Smooth muscle cell (in vitro differentiated cells): ENCODE results near the gene CWC22. TPM values are rescaled to one million over a fixed set of nuclear protein-coding genes. Genes with fewer than 3 reads are reported as not detected.

Source experiments
- DNase-seq: peaks from one replicate; lab custom pipeline; 2025; ENCODE audit not compliant: unreplicated experiment; lab: John Stamatoyannopoulos, UW
- H2AFZ ChIP-seq: fragments of 200-600 bp; sonication (generic); 2 replicates; pipeline ENCODE4 v1.6.0; 2016; ENCODE audit warnings: antibody characterized with exemption, low read depth, mild to moderate bottlenecking
- H3F3A ChIP-seq: fragments of 200-600 bp; sonication (generic); 2 replicates; pipeline ENCODE4 v1.6.0; 2017; ENCODE audit warnings: antibody characterized with exemption, low read depth
- H3K27ac ChIP-seq: fragments of 200-600 bp; sonication (generic); 2 replicates; pipeline ENCODE4 v1.5.1; 2016; ENCODE audit warnings: low read depth, mild to moderate bottlenecking
- H3K27me3 ChIP-seq: fragments of 200-600 bp; sonication (generic); 2 replicates; pipeline ENCODE4 v1.6.1; 2016; ENCODE audit warnings: low read depth, mild to moderate bottlenecking
- H3K36me3 ChIP-seq: fragments of 200-600 bp; sonication (generic); 2 replicates; pipeline ENCODE4 v1.5.1; 2016; ENCODE audit warnings: low read depth
- H3K4me1 ChIP-seq: fragments of 200-600 bp; sonication (generic); 2 replicates; pipeline ENCODE4 v1.5.1; 2016; ENCODE audit warnings: low read depth
- H3K4me2 ChIP-seq: fragments of 200-600 bp; sonication (generic); 2 replicates; pipeline ENCODE4 v1.6.0; 2016; ENCODE audit warnings: mild to moderate bottlenecking
- H3K4me3 ChIP-seq: fragments of 200-600 bp; sonication (generic); 2 replicates; pipeline ENCODE4 v1.5.1; 2016; ENCODE audit warnings: mild to moderate bottlenecking
- H3K79me2 ChIP-seq: fragments of 200-600 bp; sonication (generic); 2 replicates; pipeline ENCODE4 v1.6.0; 2016; ENCODE audit warnings: low read depth, mild to moderate bottlenecking
- H3K9ac ChIP-seq: fragments of 200-600 bp; sonication (generic); 2 replicates; pipeline ENCODE4 v1.6.0; 2016; ENCODE audit warnings: low read depth
- H3K9me3 ChIP-seq: fragments of 200-600 bp; sonication (generic); replicated peaks from 2 replicates; pipeline ENCODE4 v1.5.1; 2016; ENCODE audit warnings: low read depth
- H4K20me1 ChIP-seq: fragments of 200-600 bp; sonication (generic); 2 replicates; pipeline ENCODE4 v1.6.0; 2016; ENCODE audit warnings: low read depth
- WGBS: methylation state at CpG from one replicate; pipeline ENCODE4 v1.1.7; 2016; ENCODE audit warnings: low lambda C conversion rate; 5-methylcytosine and 5-hydroxymethylcytosine counted together
- polyA plus RNA-seq: library from polyadenylated mRNA; unstranded; fragments of >200 nt; fragmentation: Nextera tagmentation; extraction: Ambion mirVana; gene quantifications from 2 replicates; pipeline ENCODE4 v1.2.1, GENCODE V29; 2016
- total RNA-seq: library from RNA; depleted of rRNA; stranded (reverse); fragments of >200 nt; gene quantifications from 2 replicates; pipeline ENCODE4 v1.2.3, GENCODE V29; 2014
- TF ChIP-seq, protein P1 (sequence below): fragments of 200-600 bp; sonication (generic); IDR thresholded peaks from 2 replicates; pipeline ENCODE4 v1.5.1; 2017; ENCODE audit warnings: borderline replicate concordance, mild to moderate bottlenecking, antibody characterized with exemption; ENCODE audit not compliant: insufficient read depth, poor library complexity, severe bottlenecking

CWC22 gene
- total and polyA plus RNA-seq, 2 experiments from 2014 or later: 16.5 to 17.3 TPM

DNA sequence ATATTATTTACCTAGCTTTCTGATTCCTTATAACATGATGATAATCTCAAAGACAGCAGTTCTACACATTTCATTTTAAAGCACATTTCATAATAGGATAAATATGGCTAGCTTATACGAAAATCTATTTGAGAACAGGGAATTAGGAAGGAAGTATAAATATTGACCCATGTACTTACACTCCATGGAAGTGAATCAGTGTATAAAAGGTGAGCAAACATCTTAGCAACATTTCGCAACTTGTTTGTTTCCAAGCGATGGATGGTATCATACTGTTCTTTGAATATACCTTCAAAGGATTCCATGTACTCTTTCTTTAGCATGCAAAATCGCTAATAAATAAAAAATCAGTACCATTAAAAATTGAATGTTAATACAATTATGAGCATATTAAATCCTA lies 53.1 kb downstream of the CWC22 start:
- Histone ChIP-seq H3K27ac (no peak overlapping the region), H3K36me3 (peaks cover 34% of the 10 kb centered on the region), H3K9me3 (peaks cover 4% of the 10 kb centered on the region), H3K9ac (no peak overlapping the region), H3K79me2 (no peaks in the 10 kb centered on the region), H2AFZ (no peak overlapping the region), H3K4me1 (no peaks in the 10 kb centered on the region), H3K4me2 (no peak overlapping the region), H3K4me3 (no peak overlapping the region), H3F3A (no peaks in the 10 kb centered on the region), H4K20me1 (no peaks in the 10 kb centered on the region), H3K27me3 (no peaks in the 10 kb centered on the region)
- WGBS: 96% methylated on average over 4 of the region's 4 CpGs
- DNase-seq: no peak
- TF ChIP-seq, protein P1, sequence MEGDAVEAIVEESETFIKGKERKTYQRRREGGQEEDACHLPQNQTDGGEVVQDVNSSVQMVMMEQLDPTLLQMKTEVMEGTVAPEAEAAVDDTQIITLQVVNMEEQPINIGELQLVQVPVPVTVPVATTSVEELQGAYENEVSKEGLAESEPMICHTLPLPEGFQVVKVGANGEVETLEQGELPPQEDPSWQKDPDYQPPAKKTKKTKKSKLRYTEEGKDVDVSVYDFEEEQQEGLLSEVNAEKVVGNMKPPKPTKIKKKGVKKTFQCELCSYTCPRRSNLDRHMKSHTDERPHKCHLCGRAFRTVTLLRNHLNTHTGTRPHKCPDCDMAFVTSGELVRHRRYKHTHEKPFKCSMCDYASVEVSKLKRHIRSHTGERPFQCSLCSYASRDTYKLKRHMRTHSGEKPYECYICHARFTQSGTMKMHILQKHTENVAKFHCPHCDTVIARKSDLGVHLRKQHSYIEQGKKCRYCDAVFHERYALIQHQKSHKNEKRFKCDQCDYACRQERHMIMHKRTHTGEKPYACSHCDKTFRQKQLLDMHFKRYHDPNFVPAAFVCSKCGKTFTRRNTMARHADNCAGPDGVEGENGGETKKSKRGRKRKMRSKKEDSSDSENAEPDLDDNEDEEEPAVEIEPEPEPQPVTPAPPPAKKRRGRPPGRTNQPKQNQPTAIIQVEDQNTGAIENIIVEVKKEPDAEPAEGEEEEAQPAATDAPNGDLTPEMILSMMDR: no peak

DNA sequence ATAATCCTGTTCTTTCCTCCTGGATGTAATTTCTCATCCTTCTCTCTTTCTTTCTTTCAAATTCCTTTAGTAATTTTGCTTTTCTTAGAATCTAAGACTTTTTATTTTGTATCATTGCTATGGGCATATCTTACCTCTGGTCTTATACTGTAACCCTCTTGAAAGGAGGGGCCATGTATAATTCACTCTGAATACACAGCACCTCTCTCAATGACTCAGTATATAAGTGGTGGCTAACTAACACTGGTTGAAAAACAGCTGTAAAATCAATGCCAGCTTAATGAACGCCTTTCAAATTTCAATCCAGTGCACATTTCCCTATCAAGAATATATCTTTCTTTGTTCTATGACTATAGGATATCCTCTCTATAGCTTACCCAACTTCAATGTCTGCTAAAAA lies 53.7 kb downstream of the CWC22 start:
- Histone ChIP-seq H3K36me3 (peaks cover 38% of the 10 kb centered on the region), H3K4me2 (no peak overlapping the region), H3K4me1 (no peaks in the 10 kb centered on the region), H3K27me3 (no peaks in the 10 kb centered on the region), H2AFZ (no peak overlapping the region), H3K4me3 (no peak overlapping the region), H3K79me2 (no peaks in the 10 kb centered on the region), H3F3A (no peaks in the 10 kb centered on the region), H3K9ac (no peak overlapping the region), H3K9me3 (peaks cover 4% of the 10 kb centered on the region), H4K20me1 (no peaks in the 10 kb centered on the region), H3K27ac (no peak overlapping the region)
- TF ChIP-seq, protein P1: no peak
- WGBS: 100% methylated on average over 1 of the region's 1 CpG
- no peak for DNase-seq

DNA sequence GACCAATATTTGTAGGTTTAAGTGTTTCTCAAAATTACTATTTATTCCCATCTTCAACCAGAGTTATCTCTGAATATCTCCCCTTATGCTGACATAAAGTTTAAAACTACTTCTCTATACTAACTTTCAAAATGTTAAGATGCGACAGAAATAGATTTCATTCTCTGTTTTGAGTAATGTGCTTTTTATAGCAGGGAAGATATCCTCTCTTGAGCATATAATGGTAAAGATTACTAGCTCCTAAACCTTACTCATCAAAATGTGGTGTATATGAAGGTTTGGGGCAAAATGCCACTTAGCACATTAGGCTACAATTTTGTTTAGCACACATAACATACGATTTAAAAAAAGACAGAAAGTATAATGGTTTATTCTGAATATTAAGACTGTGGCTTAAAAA lies 54.4 kb downstream of the CWC22 start:
- H2AFZ ChIP-seq: no peak overlapping the region
- peaks cover 38% of the 10 kb centered on the region for H3K36me3 ChIP-seq

DNA sequence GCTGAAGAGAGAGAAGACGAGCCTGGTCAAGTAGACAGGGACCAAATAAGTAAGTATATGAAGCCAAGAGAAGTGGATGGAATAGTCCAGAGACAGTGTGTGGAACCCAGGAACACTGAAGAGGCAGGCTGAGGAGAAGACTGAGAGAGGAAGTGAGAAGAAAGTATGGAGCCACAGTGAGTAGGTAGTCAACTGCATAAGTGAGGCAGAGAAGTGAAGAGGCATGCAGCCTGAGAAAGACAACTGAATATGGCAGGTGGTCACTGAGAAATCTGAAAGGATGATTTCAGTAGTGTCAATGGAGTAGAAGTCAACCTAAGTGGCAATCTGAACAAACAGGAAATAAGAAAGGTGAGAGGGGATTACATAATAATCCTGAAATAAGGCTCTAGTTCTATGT lies 55.4 kb downstream of the CWC22 start:
- WGBS: 91% methylated on average over 1 of the region's 1 CpG
- TF ChIP-seq, protein P1: no peak

More for the DNA sequence above, 54.4 kb downstream of the CWC22 start:
- H3K79me2 ChIP-seq: no peaks in the 10 kb centered on the region
- H3K9ac ChIP-seq: no peak overlapping the region
- peaks cover 4% of the 10 kb centered on the region for H3K9me3 ChIP-seq
- H3K4me2 ChIP-seq: no peak overlapping the region
- H3K4me3 ChIP-seq: no peak overlapping the region
- WGBS: 99% methylated on average over 2 of the region's 2 CpGs
- H3K27me3 ChIP-seq: no peaks in the 10 kb centered on the region
- TF ChIP-seq, protein P1: no peak
- no peak for DNase-seq
- H3K4me1 ChIP-seq: no peaks in the 10 kb centered on the region
- no peaks in the 10 kb centered on the region for H3F3A ChIP-seq
- H4K20me1 ChIP-seq: peaks cover 2% of the 10 kb centered on the region
- no peak overlapping the region for H3K27ac ChIP-seq

More for the DNA sequence above, 55.4 kb downstream of the CWC22 start:
- no peak overlapping the region for H2AFZ ChIP-seq
- no peak overlapping the region for H3K4me2 ChIP-seq
- H3K27ac ChIP-seq: no peak overlapping the region
- H3K36me3 ChIP-seq: peaks cover 38% of the 10 kb centered on the region
- H3K4me3 ChIP-seq: no peak overlapping the region
- H3K79me2 ChIP-seq: no peaks in the 10 kb centered on the region
- peaks cover 4% of the 10 kb centered on the region for H3K9me3 ChIP-seq
- no peaks in the 10 kb centered on the region for H3K27me3 ChIP-seq
- no peak overlapping the region for H3K9ac ChIP-seq
- no peaks in the 10 kb centered on the region for H3K4me1 ChIP-seq
- H3F3A ChIP-seq: no peaks in the 10 kb centered on the region
- DNase-seq: no peak
- peaks cover 5% of the 10 kb centered on the region for H4K20me1 ChIP-seq
